Measurements from ENCODE around the gene ILKAP.

DNA sequence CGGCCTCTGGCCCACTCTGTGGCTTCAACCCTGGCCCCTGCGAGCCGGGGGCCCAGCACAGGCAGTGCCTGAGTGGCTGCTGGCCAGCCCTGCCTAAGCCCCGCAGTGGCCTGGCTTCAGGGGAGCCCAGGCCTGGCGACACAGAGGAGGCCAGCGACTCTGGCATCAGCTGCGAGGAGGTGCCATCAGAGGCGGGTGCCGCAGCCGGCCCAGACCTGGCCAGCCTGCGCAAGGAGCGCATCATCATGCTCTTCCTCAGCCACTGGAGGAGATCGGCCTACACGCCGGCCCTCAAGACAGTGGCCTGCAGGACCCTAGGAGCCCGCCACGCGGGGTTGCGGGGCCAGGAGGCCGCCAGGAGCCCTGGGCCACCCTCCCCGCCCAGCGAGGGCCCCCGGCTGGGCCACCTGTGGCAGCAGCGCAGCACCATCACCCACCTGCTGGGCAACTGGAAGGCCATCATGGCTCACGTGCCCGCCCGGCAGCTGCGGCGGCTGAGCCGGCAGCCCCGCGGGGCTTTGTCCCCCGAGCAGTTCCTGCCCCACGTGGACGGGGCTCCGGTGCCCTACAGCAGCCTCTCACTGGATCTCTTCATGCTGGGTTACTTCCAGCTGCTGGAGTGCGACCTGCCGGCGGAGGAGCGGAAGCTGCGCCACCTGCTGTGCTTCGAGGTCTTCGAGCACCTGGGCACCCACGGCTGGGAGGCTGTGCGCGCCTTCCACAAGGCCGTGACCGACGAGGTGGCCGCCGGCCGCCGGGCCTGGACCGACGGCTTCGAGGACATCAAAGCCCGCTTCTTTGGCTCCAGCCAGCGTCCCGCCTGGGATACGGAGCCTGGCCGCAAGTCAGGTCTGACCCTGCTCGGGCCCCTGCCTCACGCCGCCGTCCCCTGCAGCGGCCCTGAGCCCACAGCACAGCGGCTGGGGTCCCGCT, 72.5 kb downstream of the ILKAP start:
- TF ChIP-seq, protein P1, sequence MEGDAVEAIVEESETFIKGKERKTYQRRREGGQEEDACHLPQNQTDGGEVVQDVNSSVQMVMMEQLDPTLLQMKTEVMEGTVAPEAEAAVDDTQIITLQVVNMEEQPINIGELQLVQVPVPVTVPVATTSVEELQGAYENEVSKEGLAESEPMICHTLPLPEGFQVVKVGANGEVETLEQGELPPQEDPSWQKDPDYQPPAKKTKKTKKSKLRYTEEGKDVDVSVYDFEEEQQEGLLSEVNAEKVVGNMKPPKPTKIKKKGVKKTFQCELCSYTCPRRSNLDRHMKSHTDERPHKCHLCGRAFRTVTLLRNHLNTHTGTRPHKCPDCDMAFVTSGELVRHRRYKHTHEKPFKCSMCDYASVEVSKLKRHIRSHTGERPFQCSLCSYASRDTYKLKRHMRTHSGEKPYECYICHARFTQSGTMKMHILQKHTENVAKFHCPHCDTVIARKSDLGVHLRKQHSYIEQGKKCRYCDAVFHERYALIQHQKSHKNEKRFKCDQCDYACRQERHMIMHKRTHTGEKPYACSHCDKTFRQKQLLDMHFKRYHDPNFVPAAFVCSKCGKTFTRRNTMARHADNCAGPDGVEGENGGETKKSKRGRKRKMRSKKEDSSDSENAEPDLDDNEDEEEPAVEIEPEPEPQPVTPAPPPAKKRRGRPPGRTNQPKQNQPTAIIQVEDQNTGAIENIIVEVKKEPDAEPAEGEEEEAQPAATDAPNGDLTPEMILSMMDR (IDR thresholded peaks at IDR 0.05; ENCODE audit: poor library complexity, severe bottlenecking), result no peak
- no peak for TF ChIP-seq TAF1 (IDR thresholded peaks at IDR 0.05; ENCODE audit: low read depth)
- TF ChIP-seq, protein P2, sequence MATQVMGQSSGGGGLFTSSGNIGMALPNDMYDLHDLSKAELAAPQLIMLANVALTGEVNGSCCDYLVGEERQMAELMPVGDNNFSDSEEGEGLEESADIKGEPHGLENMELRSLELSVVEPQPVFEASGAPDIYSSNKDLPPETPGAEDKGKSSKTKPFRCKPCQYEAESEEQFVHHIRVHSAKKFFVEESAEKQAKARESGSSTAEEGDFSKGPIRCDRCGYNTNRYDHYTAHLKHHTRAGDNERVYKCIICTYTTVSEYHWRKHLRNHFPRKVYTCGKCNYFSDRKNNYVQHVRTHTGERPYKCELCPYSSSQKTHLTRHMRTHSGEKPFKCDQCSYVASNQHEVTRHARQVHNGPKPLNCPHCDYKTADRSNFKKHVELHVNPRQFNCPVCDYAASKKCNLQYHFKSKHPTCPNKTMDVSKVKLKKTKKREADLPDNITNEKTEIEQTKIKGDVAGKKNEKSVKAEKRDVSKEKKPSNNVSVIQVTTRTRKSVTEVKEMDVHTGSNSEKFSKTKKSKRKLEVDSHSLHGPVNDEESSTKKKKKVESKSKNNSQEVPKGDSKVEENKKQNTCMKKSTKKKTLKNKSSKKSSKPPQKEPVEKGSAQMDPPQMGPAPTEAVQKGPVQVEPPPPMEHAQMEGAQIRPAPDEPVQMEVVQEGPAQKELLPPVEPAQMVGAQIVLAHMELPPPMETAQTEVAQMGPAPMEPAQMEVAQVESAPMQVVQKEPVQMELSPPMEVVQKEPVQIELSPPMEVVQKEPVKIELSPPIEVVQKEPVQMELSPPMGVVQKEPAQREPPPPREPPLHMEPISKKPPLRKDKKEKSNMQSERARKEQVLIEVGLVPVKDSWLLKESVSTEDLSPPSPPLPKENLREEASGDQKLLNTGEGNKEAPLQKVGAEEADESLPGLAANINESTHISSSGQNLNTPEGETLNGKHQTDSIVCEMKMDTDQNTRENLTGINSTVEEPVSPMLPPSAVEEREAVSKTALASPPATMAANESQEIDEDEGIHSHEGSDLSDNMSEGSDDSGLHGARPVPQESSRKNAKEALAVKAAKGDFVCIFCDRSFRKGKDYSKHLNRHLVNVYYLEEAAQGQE (IDR thresholded peaks at IDR 0.05; ENCODE audit: borderline replicate concordance), result no peak
- TF ChIP-seq EZH2 (IDR thresholded peaks at IDR 0.05; ENCODE audit: borderline replicate concordance, insufficient read depth, low read length, poor library complexity, severe bottlenecking), result no peak
- TF ChIP-seq SMC3 (conservative IDR thresholded peaks at IDR 0.05; ENCODE audit: poor library complexity), result no peak
